HG03196 (cell line): ENCODE measurements around the gene KAT6B.
"Not testable (repeated sequence)": the region's sequence is repeated elsewhere in the genome, so short reads cannot be mapped to it uniquely, and the experiment has no call there.

ENCODE experiments used
- ATAC-seq: cut with Tn5 transposase; IDR thresholded peaks from one replicate; pipeline ENCODE4 v1.9.1; 2021; ENCODE audit not compliant: unreplicated experiment

KAT6B gene

GRCh38 chr10:74913377-74913979, 87.1 kb downstream of the KAT6B start:
- ATAC-seq: no peak

GRCh38 chr10:74916283-74916682, 89.9 kb downstream of the KAT6B start:
- no peak for ATAC-seq

GRCh38 chr10:74917481-74918077, 91.2 kb downstream of the KAT6B start:
- ATAC-seq: no peak

- no peak for ATAC-seq
These were observed 93.3 kb downstream of the KAT6B start for GRCh38 chr10:74919671-74920070.

- not testable (repeated sequence) for ATAC-seq
These were observed 94.7 kb downstream of the KAT6B start for GRCh38 chr10:74921070-74921469.

- ATAC-seq: no peak
These were observed 95.3 kb downstream of the KAT6B start for GRCh38 chr10:74921744-74922143.

- ATAC-seq: no peak
These were observed 96.5 kb downstream of the KAT6B start for GRCh38 chr10:74922921-74923320.

- ATAC-seq: no peak
These were observed 97.2 kb downstream of the KAT6B start for GRCh38 chr10:74923556-74923955.

- no peak for ATAC-seq
These were observed 98.0 kb downstream of the KAT6B start for GRCh38 chr10:74924251-74924963.

- no peak for ATAC-seq
These were observed 98.9 kb downstream of the KAT6B start for GRCh38 chr10:74925291-74925690.

GRCh38 chr10:74925708-74926107, 99.3 kb downstream of the KAT6B start:
- ATAC-seq: no peak

GRCh38 chr10:74926791-74927585, 100.6 kb downstream of the KAT6B start:
- no peak for ATAC-seq

GRCh38 chr10:74927701-74928100, 101.3 kb downstream of the KAT6B start:
- ATAC-seq: no peak

GRCh38 chr10:74928742-74929191, 102.4 kb downstream of the KAT6B start:
- ATAC-seq: no peak

GRCh38 chr10:74929197-74929596, 102.8 kb downstream of the KAT6B start:
- ATAC-seq: no peak

GRCh38 chr10:74930965-74931364, 104.6 kb downstream of the KAT6B start:
- no peak for ATAC-seq

GRCh38 chr10:74932648-74933047, 106.2 kb downstream of the KAT6B start:
- ATAC-seq: no peak

GRCh38 chr10:74934100-74934812, 107.9 kb downstream of the KAT6B start:
- no peak for ATAC-seq

- ATAC-seq: no peak
These were observed 110.3 kb downstream of the KAT6B start for GRCh38 chr10:74936577-74937265.

GRCh38 chr10:74937266-74937856, 111.0 kb downstream of the KAT6B start:
- no peak for ATAC-seq
